Testis (tissue), 2 donors: ENCODE data around the gene CDCP1.

Experiments
- POLR2A ChIP-seq: fragments of 450-650 bp; IDR thresholded peaks from one replicate; pipeline ENCODE4 v1.6.1; 2017; ENCODE audit warnings: antibody characterized with exemption, mild to moderate bottlenecking, moderate library complexity
- TF ChIP-seq, protein P1 (sequence below), 3 experiments: fragments of 450-650 bp in 2 of 3; fragments of 200-600 bp in 1 of 3; sonication (generic) in 1 of 3; IDR thresholded peaks; one replicate each; pipeline ENCODE4 v1.5.1; 2016 to 2019; ENCODE audit warnings: antibody characterized with exemption in 3 of 3, mild to moderate bottlenecking in 2 of 3, moderate library complexity in 1 of 3

DNA sequence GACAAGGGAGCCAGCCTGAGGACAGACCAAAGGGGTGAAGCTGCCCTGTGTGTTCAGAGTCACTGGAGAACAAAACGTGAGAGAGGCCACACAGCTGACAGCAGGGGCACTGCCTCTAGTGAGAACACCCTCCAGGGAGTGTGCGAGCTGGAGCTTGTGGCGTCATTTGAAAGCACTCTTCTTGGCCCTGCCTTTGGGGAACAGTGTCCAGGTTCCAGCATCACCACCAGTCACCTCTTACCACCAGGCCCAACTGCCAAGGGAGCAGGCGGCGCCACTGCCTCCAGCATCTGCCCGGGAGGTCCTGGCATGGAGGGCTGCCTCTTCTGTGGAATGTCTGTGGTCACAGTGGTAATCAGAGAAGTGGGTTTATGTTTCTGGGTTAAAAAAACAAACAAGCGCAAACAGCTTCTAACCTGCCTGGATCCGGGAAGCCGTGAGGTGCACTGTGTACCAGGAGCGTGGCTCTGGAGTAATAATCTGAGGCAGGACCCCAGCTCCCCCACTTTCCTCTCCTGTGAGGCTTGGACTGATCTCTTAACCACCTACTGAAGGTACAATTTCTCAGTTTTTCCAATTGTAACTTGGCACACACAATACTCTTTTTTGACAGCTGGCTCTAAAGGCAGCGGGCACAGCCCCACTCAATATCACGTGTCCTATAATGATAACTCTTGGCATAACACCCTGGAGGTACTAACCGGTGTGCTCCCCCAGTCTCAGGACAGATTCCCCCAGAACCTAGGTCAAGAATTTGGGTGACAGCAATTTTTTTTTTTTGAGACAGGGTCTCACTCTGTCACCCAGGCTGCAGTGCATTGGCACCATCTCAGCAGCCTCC, 32.2 kb upstream of the CDCP1 start:
- TF ChIP-seq, protein P1, sequence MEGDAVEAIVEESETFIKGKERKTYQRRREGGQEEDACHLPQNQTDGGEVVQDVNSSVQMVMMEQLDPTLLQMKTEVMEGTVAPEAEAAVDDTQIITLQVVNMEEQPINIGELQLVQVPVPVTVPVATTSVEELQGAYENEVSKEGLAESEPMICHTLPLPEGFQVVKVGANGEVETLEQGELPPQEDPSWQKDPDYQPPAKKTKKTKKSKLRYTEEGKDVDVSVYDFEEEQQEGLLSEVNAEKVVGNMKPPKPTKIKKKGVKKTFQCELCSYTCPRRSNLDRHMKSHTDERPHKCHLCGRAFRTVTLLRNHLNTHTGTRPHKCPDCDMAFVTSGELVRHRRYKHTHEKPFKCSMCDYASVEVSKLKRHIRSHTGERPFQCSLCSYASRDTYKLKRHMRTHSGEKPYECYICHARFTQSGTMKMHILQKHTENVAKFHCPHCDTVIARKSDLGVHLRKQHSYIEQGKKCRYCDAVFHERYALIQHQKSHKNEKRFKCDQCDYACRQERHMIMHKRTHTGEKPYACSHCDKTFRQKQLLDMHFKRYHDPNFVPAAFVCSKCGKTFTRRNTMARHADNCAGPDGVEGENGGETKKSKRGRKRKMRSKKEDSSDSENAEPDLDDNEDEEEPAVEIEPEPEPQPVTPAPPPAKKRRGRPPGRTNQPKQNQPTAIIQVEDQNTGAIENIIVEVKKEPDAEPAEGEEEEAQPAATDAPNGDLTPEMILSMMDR (IDR thresholded peaks at IDR 0.05): no peak
- TF ChIP-seq POLR2A: no peak
